Uterus (tissue), 4 donors: ENCODE results near the gene ADAMTS14. TPM values are rescaled to one million over a fixed set of nuclear protein-coding genes. Genes with fewer than 3 reads are reported as not detected.

ENCODE experiments used
- DNase-seq, 2 donors: peaks; one replicate each; pipeline ENCODE4 v3.0.0-alpha.2; 2019 to 2020
- H3K27ac ChIP-seq, 2 donors: fragments of 200-600 bp; sonication (generic); 1 replicate in 1 of 2; 2 replicates in 1 of 2; pipeline ENCODE4 v1.5.1; 2016 to 2018
- H3K27me3 ChIP-seq, 2 donors: fragments of 200-600 bp; sonication (generic); one replicate each; pipeline ENCODE4 v1.5.1; 2018 to 2019; ENCODE audit warnings: control low read depth in 1 of 2
- H3K36me3 ChIP-seq, 2 donors: fragments of 200-600 bp; sonication (generic); one replicate each; pipeline ENCODE4 v1.5.1; 2019; ENCODE audit warnings: control low read depth in 1 of 2
- H3K4me1 ChIP-seq, 2 donors: fragments of 200-600 bp; sonication (generic); one replicate each; pipeline ENCODE4 v1.5.1; 2018 to 2019; ENCODE audit warnings: control low read depth in 1 of 2
- H3K4me3 ChIP-seq, 2 donors: fragments of 200-600 bp; sonication (generic); 1 replicate in 1 of 2; 2 replicates in 1 of 2; pipeline ENCODE4 v1.5.1; 2018 to 2019; ENCODE audit warnings: mild to moderate bottlenecking in 1 of 2
- H3K9me3 ChIP-seq, 2 donors: fragments of 200-600 bp; sonication (generic); one replicate each; pipeline ENCODE4 v1.5.1; 2019; ENCODE audit warnings: control low read depth in 1 of 2
- POLR2A ChIP-seq, 2 donors: fragments of 450-650 bp; IDR thresholded peaks; one replicate each; pipeline ENCODE4 v1.6.1; 2016; ENCODE audit warnings: antibody characterized with exemption in 2 of 2, mild to moderate bottlenecking in 1 of 2, moderate library complexity in 1 of 2
- intact Hi-C: fragments of 100-400 bp; cut with DNase I; formaldehyde crosslinking; loops from one replicate; pipeline ENCODE4 v1.15.1; 2023; ENCODE audit warnings: low total_unique reads
- total RNA-seq, 4 donors: library from RNA; depleted of rRNA in 3 of 4; stranded (reverse); fragments of >200 nt in 3 of 4; gene quantifications; one replicate each; pipeline versions ENCODE4 v1.1.0 to v1.2.4, GENCODE V29; 2014 to 2023
- TF ChIP-seq, protein P1 (sequence below), 4 experiments: fragments of 200-600 bp in 2 of 4; fragments of 450-650 bp in 2 of 4; sonication (generic) in 2 of 4; IDR thresholded peaks; one replicate each; pipeline ENCODE4 v1.5.1; 2016 to 2019; ENCODE audit warnings: antibody characterized with exemption in 4 of 4, mild to moderate bottlenecking in 2 of 4, moderate library complexity in 1 of 4
- donor health status: DM: yes; HTN: yes; CAD: no.

ADAMTS14 gene
- total RNA-seq, 4 donors from 2014 or later = 0.18 to 3.7 TPM; not detected in 2

GRCh38 chr10:70744617-70745143 lies 72.4 kb downstream of the ADAMTS14 start:
- no peaks in the 10 kb centered on the region for H3K27me3 ChIP-seq
- DNase-seq = no peak
- intact Hi-C loops = no loop called here

DNA sequence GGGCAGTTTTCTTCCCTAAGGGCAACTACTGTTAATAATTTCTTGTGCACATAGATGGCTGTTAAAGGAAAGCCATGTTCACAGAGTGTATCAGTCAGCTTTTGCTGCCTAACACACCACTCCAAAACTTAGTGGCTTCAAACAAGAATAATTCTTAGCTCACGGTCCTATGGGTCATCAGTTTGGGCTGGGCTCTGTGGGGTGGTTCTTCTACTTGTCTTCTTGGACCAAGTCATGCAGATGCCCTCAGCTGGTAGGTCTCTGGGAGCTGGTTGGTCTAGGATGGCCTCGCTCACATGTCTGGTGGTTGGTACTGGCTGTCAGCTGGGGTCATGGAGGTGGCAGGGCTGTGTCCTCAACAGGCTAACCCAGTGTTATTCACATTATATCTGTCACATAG lies 73.2 kb downstream of the ADAMTS14 start:
- no peaks in the 10 kb centered on the region for H3K9me3 ChIP-seq
- TF ChIP-seq POLR2A (IDR thresholded peaks at IDR 0.05) = no peak
- TF ChIP-seq, protein P1, sequence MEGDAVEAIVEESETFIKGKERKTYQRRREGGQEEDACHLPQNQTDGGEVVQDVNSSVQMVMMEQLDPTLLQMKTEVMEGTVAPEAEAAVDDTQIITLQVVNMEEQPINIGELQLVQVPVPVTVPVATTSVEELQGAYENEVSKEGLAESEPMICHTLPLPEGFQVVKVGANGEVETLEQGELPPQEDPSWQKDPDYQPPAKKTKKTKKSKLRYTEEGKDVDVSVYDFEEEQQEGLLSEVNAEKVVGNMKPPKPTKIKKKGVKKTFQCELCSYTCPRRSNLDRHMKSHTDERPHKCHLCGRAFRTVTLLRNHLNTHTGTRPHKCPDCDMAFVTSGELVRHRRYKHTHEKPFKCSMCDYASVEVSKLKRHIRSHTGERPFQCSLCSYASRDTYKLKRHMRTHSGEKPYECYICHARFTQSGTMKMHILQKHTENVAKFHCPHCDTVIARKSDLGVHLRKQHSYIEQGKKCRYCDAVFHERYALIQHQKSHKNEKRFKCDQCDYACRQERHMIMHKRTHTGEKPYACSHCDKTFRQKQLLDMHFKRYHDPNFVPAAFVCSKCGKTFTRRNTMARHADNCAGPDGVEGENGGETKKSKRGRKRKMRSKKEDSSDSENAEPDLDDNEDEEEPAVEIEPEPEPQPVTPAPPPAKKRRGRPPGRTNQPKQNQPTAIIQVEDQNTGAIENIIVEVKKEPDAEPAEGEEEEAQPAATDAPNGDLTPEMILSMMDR (IDR thresholded peaks at IDR 0.05) = no peak
- no peaks in the 10 kb centered on the region for H3K4me1 ChIP-seq
- H3K27ac ChIP-seq = no peak overlapping the region
- H3K4me3 ChIP-seq = no peak overlapping the region
- H3K27me3 ChIP-seq = no peaks in the 10 kb centered on the region
- DNase-seq = no peak
- intact Hi-C loops = no loop called here
- no peaks in the 10 kb centered on the region for H3K36me3 ChIP-seq

More at GRCh38 chr10:70744617-70745143, 72.4 kb downstream of the ADAMTS14 start:
- H3K36me3 ChIP-seq = no peaks in the 10 kb centered on the region
- TF ChIP-seq, protein P1 (IDR thresholded peaks at IDR 0.05) = no peak
- TF ChIP-seq POLR2A (IDR thresholded peaks at IDR 0.05) = no peak
- no peak overlapping the region for H3K27ac ChIP-seq
- no peak overlapping the region for H3K4me3 ChIP-seq
- H3K4me1 ChIP-seq = no peaks in the 10 kb centered on the region
- no peaks in the 10 kb centered on the region for H3K9me3 ChIP-seq

- intact Hi-C loops = no loop called here
- H3K36me3 ChIP-seq = no peaks in the 10 kb centered on the region
- no peak for DNase-seq
- no peaks in the 10 kb centered on the region for H3K4me1 ChIP-seq
- H3K27ac ChIP-seq = no peak overlapping the region
- no peak for TF ChIP-seq POLR2A (IDR thresholded peaks at IDR 0.05)
- TF ChIP-seq, protein P1 (IDR thresholded peaks at IDR 0.05) = no peak
- no peak overlapping the region for H3K4me3 ChIP-seq
- no peaks in the 10 kb centered on the region for H3K27me3 ChIP-seq
- no peaks in the 10 kb centered on the region for H3K9me3 ChIP-seq
These were observed 75.1 kb downstream of the ADAMTS14 start for GRCh38 chr10:70747192-70747965.

GRCh38 chr10:70748305-70748704 lies 76.0 kb downstream of the ADAMTS14 start:
- no peak for DNase-seq
- Histone ChIP-seq H3K4me3 (no peak overlapping the region), H3K27ac (no peak overlapping the region), H3K36me3 (no peaks in the 10 kb centered on the region), H3K27me3 (no peaks in the 10 kb centered on the region), H3K9me3 (no peaks in the 10 kb centered on the region), H3K4me1 (no peaks in the 10 kb centered on the region)
- intact Hi-C loops = no loop called here
- TF ChIP-seq, protein P1 (IDR thresholded peaks at IDR 0.05) = no peak
- no peak for TF ChIP-seq POLR2A (IDR thresholded peaks at IDR 0.05)

DNA sequence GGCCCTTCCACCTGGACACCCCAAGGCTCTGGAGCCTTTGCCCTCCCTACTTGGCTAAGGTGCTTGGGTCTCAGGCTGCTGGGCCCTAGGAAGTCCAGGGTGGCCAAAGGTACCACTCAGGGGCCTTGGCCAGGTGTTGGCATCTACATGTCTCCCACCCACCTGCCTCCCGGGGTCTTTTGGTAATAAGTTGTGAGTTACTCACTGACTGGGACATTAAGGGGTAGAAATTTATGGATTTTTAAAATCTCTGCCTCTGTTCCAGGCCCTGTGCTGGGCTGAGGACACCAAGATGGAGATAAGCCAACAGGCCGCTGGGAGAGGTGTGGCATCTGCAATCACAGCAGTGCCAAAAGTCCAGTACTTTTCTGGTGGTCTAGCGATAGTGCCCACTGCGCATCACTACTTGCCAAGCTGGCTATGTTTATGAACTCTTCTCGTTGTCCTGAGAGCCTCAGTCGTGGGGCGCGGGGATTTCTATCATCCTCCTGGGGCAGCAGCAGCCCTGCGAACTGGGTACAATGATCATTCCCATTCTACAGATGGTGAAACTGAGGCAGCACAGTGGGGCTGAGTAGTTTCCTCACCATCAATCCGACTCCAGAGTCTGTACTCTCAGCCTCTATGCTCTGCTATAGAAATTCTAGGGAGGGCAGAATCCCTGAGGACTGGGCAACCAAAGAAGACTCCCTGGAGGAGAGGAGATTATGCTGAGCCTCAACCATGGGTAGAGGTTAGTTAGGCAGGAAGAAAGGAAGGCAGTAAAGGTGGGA lies 76.7 kb downstream of the ADAMTS14 start:
- Histone ChIP-seq H3K27me3 (no peaks in the 10 kb centered on the region), H3K36me3 (no peaks in the 10 kb centered on the region), H3K9me3 (no peaks in the 10 kb centered on the region), H3K27ac (no peak overlapping the region), H3K4me3 (no peak overlapping the region), H3K4me1 (no peaks in the 10 kb centered on the region)
- intact Hi-C loops = no loop called here
- TF ChIP-seq, protein P1 (IDR thresholded peaks at IDR 0.05) = no peak
- no peak for TF ChIP-seq POLR2A (IDR thresholded peaks at IDR 0.05)
- DNase-seq = no peak
